Measurements from ENCODE around the gene MAPRE2. TPM values are rescaled to one million over a fixed set of nuclear protein-coding genes. Genes with fewer than 3 reads are reported as not detected.

Gene MAPRE2
- total RNA-seq, 1 donor from 2014 or later, result 73.0 TPM

- Mint-ChIP-seq H3K9me3 (ENCODE audit: unreplicated experiment) (no peaks in the 10 kb centered on the region), H3K4me1 (ENCODE audit: unreplicated experiment) (peaks cover 29% of the 10 kb centered on the region), H3K27ac (ENCODE audit: unreplicated experiment) (no peak overlapping the region), H3K4me3 (ENCODE audit: unreplicated experiment) (no peak overlapping the region), H3K27me3 (ENCODE audit: unreplicated experiment) (no peaks in the 10 kb centered on the region), H3K36me3 (ENCODE audit: low read depth, unreplicated experiment) (no peaks in the 10 kb centered on the region)
- no peak for TF ChIP-seq CTCF (IDR thresholded peaks at IDR 0.05; ENCODE audit: unreplicated experiment)
- no peak for DNase-seq (ENCODE audit: low spot score)
These were observed 47.7 kb downstream of the MAPRE2 start for GRCh38 chr18:35088921-35089320.

- Mint-ChIP-seq H3K4me1 (ENCODE audit: unreplicated experiment) (peaks cover 28% of the 10 kb centered on the region), H3K27me3 (ENCODE audit: unreplicated experiment) (no peaks in the 10 kb centered on the region), H3K9me3 (ENCODE audit: unreplicated experiment) (no peaks in the 10 kb centered on the region), H3K36me3 (ENCODE audit: low read depth, unreplicated experiment) (no peaks in the 10 kb centered on the region), H3K4me3 (ENCODE audit: unreplicated experiment) (no peak overlapping the region), H3K27ac (ENCODE audit: unreplicated experiment) (no peak overlapping the region)
- DNase-seq (ENCODE audit: low spot score), result no peak
- no peak for TF ChIP-seq CTCF (IDR thresholded peaks at IDR 0.05; ENCODE audit: unreplicated experiment)
These were observed 48.2 kb downstream of the MAPRE2 start for GRCh38 chr18:35089382-35089781.

- Mint-ChIP-seq H3K27me3 (ENCODE audit: unreplicated experiment) (no peaks in the 10 kb centered on the region), H3K4me1 (ENCODE audit: unreplicated experiment) (peaks cover 24% of the 10 kb centered on the region), H3K36me3 (ENCODE audit: low read depth, unreplicated experiment) (no peaks in the 10 kb centered on the region), H3K27ac (ENCODE audit: unreplicated experiment) (no peak overlapping the region), H3K9me3 (ENCODE audit: unreplicated experiment) (no peaks in the 10 kb centered on the region), H3K4me3 (ENCODE audit: unreplicated experiment) (no peak overlapping the region)
- no peak for DNase-seq (ENCODE audit: low spot score)
- TF ChIP-seq CTCF (IDR thresholded peaks at IDR 0.05; ENCODE audit: unreplicated experiment), result no peak
These were observed 48.8 kb downstream of the MAPRE2 start for GRCh38 chr18:35089891-35090550.

GRCh38 chr18:35091841-35092240 is 50.6 kb downstream of the MAPRE2 start:
- H3K9me3 Mint-ChIP-seq (ENCODE audit: unreplicated experiment), result no peaks in the 10 kb centered on the region
- H3K27me3 Mint-ChIP-seq (ENCODE audit: unreplicated experiment), result no peaks in the 10 kb centered on the region
- no peak overlapping the region for H3K4me3 Mint-ChIP-seq (ENCODE audit: unreplicated experiment)
- H3K36me3 Mint-ChIP-seq (ENCODE audit: low read depth, unreplicated experiment), result no peaks in the 10 kb centered on the region
- TF ChIP-seq CTCF (IDR thresholded peaks at IDR 0.05; ENCODE audit: unreplicated experiment), result no peak
- no peak for DNase-seq (ENCODE audit: low spot score)
- H3K4me1 Mint-ChIP-seq (ENCODE audit: unreplicated experiment), result peaks cover 17% of the 10 kb centered on the region
- H3K27ac Mint-ChIP-seq (ENCODE audit: unreplicated experiment), result no peak overlapping the region

GRCh38 chr18:35095983-35096676 is 54.9 kb downstream of the MAPRE2 start:
- no peaks in the 10 kb centered on the region for H3K9me3 Mint-ChIP-seq (ENCODE audit: unreplicated experiment)
- H3K27me3 Mint-ChIP-seq (ENCODE audit: unreplicated experiment), result no peaks in the 10 kb centered on the region
- H3K27ac Mint-ChIP-seq (ENCODE audit: unreplicated experiment), result no peak overlapping the region
- DNase-seq (ENCODE audit: low spot score), result no peak
- no peak overlapping the region for H3K4me3 Mint-ChIP-seq (ENCODE audit: unreplicated experiment)
- H3K4me1 Mint-ChIP-seq (ENCODE audit: unreplicated experiment), result no peaks in the 10 kb centered on the region
- peaks cover 5% of the 10 kb centered on the region for H3K36me3 Mint-ChIP-seq (ENCODE audit: low read depth, unreplicated experiment)
- TF ChIP-seq CTCF (IDR thresholded peaks at IDR 0.05; ENCODE audit: unreplicated experiment), result no peak
